ENCODE results near the gene MTM1.

DNA sequence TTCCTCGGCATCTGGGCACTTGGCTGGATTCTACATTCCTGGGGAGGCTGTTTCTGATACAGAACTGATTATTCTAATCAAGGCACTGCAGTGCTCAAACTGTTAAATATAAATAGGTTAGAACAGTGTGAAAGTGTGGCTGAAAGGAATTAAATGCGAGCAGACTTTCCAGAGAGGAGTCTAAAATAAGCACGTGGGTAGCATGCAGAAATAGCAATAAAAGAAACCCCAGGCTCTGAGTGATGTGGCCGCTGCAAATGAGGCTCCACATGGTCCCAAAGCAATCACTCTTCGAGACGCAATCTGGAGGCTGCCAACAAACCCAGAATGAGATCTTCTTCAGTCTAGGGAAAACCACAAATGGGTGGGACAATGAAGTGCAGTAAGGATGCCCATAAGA lies 30.6 kb upstream of the MTM1 start:
- TF ChIP-seq, protein P1, sequence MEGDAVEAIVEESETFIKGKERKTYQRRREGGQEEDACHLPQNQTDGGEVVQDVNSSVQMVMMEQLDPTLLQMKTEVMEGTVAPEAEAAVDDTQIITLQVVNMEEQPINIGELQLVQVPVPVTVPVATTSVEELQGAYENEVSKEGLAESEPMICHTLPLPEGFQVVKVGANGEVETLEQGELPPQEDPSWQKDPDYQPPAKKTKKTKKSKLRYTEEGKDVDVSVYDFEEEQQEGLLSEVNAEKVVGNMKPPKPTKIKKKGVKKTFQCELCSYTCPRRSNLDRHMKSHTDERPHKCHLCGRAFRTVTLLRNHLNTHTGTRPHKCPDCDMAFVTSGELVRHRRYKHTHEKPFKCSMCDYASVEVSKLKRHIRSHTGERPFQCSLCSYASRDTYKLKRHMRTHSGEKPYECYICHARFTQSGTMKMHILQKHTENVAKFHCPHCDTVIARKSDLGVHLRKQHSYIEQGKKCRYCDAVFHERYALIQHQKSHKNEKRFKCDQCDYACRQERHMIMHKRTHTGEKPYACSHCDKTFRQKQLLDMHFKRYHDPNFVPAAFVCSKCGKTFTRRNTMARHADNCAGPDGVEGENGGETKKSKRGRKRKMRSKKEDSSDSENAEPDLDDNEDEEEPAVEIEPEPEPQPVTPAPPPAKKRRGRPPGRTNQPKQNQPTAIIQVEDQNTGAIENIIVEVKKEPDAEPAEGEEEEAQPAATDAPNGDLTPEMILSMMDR (IDR thresholded peaks at IDR 0.05 in 2 of 3, conservative IDR thresholded peaks at IDR 0.05 in 1 of 3; ENCODE audit: insufficient read depth in 2 of 3, low read depth in 1 of 3, low read length in 3 of 3) = no peak
- TF ChIP-seq SMC3 (conservative IDR thresholded peaks at IDR 0.05; ENCODE audit: insufficient read depth, low read depth, low read length) (no peak), HDAC8 (tag; IDR thresholded peaks at IDR 0.05) (no peak), ZNF274 (IDR thresholded peaks at IDR 0.05; ENCODE audit: borderline replicate concordance, low read depth, low read length) (no peak), POLR2B (IDR thresholded peaks at IDR 0.05; ENCODE audit: low read depth, partially characterized antibody) (no peak), SRSF1 (IDR thresholded peaks at IDR 0.05; ENCODE audit: low read depth, low read length) (no peak), CCAR2 (IDR thresholded peaks at IDR 0.05; ENCODE audit: low read depth, low read length) (no peak), FOSL1 (tag; conservative IDR thresholded peaks at IDR 0.05) (no peak), ZNF408 (CRISPR knock-in tag; IDR thresholded peaks at IDR 0.05; ENCODE audit: low read depth) (no peak), ATF1 (CRISPR knock-in tag; IDR thresholded peaks at IDR 0.05) (no peak), ATF1 (tag; IDR thresholded peaks at IDR 0.05) (no peak), SRF (CRISPR knock-in tag; IDR thresholded peaks at IDR 0.05) (no peak), HNRNPL (IDR thresholded peaks at IDR 0.05; ENCODE audit: low read depth, low read length) (no peak), POLR2AphosphoS5 (IDR thresholded peaks at IDR 0.05; ENCODE audit: control insufficient read depth, insufficient read depth, low read depth, low read length) (no peak)
- TF ChIP-seq, protein P2, sequence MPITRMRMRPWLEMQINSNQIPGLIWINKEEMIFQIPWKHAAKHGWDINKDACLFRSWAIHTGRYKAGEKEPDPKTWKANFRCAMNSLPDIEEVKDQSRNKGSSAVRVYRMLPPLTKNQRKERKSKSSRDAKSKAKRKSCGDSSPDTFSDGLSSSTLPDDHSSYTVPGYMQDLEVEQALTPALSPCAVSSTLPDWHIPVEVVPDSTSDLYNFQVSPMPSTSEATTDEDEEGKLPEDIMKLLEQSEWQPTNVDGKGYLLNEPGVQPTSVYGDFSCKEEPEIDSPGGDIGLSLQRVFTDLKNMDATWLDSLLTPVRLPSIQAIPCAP (CRISPR knock-in tag; IDR thresholded peaks at IDR 0.05; ENCODE audit: borderline replicate concordance) = no peak
